Measurements from ENCODE around the gene IL1RAP.
"Not testable (repeated sequence)": the region's sequence is repeated elsewhere in the genome, so short reads cannot be mapped to it uniquely, and the experiment has no call there.

Gene IL1RAP

DNA sequence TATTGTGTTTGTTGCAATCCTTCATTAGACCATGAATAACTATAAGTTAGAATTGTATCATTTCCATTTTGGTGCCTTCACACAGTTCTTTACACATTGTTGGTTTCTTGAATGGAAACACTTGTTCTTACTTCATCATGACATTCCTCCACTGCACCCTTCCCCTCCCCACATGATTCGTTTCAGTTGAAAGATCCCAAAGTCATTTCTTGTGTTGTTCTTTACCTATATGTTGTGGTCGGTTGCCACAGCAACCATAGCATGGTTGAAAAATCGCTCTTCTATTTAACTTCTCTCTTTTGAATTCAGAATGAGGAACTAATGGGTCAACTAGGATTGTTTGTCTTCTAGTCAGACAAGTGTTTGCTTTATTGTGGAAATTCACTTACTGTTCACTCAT is 103.3 kb downstream of the IL1RAP start:
- no peak for FAIRE-seq

DNA sequence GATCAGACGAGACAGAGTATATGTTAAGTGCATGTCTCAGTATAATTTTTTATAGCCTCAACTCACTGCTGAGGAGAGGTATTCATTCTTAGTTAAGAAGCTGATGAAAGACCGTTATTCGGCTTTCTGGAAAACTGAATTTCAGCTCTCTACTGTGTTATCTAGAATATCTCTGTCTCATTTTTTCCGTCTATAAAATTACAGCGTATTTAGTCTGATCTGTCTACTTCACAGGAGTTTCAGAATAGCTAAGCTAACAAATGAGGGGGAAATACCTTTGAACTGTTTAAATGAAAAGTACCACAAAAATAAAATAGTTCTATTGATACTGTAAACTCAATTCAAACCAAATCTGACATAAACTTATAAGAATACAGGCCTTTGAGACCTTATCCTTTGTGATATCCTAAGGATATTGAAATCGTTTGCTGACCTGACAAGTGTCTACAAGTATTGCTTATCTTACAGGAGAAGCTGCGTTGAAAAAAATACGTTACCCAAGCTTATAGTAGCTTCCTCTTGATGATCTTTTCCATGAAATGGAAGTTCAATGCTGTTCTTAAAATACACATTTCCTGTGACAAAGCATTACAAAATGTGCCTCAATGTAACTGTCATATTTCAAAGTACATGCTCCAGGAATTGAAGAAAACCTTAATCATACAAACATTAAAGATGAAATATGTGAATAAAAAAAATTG is 104.6 kb downstream of the IL1RAP start:
- FAIRE-seq = no peak

DNA sequence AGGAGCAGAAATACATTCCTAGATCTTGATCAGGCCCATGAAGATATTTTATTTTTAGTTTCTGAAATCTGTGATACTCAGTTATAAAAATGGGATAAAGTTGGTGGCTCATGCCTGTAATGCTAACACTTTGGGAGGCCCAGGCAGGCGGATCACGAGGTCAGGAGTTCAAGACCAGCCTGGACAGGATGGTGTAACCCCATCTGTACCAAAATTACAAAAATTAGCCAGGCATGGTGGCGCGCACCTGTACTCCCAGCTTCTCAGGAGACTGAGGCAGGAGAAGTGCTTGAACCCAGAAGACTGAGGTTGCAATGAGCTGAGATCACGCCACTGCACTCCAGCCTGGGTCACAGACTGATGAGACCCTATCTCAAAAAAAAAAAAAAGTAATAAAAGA is 105.5 kb downstream of the IL1RAP start:
- no peak for FAIRE-seq

DNA sequence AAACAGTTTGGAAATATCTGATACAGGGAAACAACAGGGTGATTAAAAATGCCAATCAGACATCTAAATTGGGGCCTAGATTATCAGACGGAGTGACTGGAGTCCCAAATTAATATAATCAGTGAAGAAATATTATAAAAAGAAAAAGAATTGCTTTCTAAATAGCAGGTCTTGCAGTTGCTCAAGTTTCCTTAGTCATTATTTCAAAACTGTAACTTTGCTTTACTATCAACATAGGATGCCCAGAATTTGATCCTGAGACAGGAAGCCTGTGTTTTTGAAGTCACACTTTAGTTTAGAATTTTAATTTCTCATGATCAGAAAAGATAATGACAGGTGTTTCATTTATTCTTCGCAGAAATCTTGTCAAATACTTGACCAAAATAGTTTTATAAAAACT is 105.9 kb downstream of the IL1RAP start:
- no peak for FAIRE-seq

DNA sequence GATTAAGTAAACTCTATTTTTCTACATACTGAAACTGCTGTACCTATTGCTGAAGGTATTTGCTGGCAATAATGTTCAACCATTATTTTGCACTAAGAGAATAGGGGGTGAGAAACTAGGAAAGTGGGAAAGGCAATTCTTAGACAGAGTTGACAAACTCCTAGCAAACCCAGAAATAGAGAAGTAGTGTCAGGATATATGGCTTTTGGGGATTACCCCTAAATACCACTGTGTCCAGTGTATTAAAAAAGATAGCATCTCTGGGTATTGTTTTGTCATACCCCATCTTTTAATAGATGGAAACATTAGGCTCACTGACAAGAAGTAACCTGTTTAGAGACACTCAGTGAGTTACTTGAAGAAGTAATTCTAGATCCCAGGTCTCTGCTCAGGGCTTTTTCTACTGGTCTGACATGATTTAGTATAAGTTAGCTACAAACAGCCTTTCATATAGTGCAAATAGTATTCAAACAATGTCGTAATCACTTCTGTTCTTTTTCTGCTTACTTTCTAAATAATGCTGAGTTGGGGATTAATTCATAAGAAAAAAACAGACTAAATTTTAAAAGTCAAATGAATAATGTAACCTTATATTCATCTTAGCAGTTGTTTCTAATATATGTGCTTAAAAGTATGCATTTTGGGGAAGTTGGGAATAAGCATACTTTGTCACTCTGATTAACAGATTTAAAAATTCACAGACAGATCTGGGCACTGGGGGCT is 107.2 kb downstream of the IL1RAP start:
- no peak for FAIRE-seq

- no peak for FAIRE-seq
Measured at GRCh38 chr3:190621927-190622326, 108.0 kb downstream of the IL1RAP start.

DNA sequence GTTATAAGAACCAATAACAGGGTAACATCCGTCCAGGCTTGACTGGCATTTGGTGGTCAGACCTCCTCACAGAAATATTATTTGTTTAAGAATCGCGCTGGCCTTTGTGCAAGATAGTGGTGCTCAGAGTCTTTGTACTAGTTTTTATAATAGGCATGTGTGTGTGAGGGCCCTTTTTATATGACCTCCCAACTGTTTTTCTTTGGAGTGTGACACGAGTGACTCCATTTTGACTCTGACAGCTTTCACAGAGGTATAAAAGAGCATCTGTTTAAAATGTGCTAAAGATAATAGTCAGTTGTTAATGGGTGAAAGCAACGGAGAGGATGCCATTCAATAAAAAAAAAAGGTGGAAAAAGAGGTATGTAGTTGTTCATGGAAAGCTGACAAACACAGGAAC is 110.4 kb downstream of the IL1RAP start:
- no peak for FAIRE-seq

- FAIRE-seq = no peak
Measured at GRCh38 chr3:190626951-190627620, 113.2 kb downstream of the IL1RAP start.

- FAIRE-seq = no peak
Measured at GRCh38 chr3:190629088-190629487, 115.2 kb downstream of the IL1RAP start.

GRCh38 chr3:190631295-190631694 is 117.4 kb downstream of the IL1RAP start:
- no peak for FAIRE-seq

DNA sequence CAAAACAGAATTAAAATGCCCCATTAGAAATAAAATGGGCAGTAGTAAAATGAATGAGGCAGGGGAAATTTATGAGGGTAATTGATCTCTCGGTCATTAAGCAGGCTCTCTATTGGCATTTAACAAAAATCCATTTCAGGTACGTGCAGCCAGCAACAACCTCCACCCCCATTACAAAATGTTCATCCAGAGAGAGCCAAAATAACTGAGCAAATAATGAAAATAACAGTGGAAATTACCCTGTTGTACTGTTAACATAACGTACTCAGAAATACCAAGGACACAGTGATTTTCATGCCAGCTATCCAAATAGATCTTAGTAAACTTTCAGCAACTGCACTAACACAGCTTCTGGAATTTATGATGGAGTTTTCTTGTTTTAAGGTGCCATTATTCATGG is 127.7 kb downstream of the IL1RAP start:
- FAIRE-seq = no peak

DNA sequence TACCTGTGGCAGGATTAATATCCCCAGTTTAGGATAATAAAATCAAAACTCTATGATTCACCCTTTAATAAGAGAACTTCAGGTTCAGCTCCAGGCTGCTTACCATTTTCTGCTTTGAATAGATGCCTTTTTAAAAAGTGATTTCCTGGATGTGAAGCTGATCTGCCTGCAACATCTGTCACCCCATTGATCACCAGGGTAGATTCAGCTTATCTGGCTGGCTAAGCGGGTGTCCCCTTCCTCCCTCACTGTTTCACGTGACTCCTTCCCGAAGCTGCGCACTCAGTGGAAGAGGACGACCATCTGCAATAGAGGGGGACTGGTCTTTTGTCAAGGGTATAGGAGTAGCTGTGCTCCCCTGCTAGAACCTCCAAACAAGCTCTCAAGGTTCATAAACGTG is 128.1 kb downstream of the IL1RAP start:
- FAIRE-seq = no peak

DNA sequence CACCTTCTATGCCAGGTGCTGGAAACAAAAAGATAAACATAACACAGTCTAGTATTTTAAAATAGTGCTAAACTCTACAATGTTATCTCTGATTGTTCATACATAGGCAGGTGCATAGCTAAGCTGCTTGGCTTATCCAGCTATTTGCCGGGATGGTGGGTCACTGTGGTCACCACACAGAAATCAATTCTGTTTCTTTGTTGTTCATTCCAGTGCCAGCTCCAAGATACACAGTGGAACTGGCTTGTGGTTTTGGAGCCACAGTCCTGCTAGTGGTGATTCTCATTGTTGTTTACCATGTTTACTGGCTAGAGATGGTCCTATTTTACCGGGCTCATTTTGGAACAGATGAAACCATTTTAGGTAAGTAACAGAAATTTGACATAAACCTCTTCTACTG is 130.2 kb downstream of the IL1RAP start:
- FAIRE-seq = no peak

- FAIRE-seq = no peak
Measured at GRCh38 chr3:190644766-190645165, 130.9 kb downstream of the IL1RAP start.

- FAIRE-seq = no peak
Measured at GRCh38 chr3:190645932-190646460, 132.1 kb downstream of the IL1RAP start.

DNA sequence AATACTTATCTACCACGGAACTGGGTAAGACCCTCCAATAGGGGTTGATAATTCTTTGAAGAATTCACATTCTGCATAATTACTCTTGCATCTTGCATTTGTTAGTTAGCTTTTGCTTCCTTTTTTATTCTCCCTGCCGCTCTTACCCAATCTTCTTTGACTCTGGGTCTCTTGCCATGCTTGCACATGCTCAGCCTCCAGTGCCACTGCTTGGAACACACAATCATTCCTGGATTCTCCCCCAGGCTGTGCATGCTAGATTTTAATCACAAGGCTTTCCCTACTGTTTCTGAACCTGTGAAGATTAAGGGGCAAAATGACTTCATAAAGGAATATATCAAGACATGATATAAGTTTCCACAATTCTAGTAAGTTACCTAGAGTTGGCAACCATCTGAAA is 133.1 kb downstream of the IL1RAP start:
- FAIRE-seq = no peak

DNA sequence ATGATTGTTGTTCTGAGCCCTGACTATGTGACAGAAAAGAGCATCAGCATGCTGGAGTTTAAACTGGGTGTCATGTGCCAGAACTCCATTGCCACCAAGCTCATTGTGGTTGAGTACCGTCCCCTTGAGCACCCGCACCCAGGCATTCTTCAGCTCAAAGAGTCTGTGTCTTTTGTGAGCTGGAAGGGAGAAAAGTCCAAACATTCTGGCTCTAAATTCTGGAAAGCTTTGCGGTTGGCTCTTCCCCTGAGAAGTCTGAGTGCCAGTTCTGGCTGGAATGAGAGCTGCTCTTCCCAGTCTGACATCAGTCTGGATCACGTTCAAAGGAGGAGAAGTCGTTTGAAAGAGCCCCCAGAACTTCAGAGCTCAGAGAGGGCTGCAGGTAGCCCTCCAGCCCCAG is 142.0 kb downstream of the IL1RAP start:
- no peak for FAIRE-seq

GRCh38 chr3:190658106-190658505 is 144.2 kb downstream of the IL1RAP start:
- FAIRE-seq = no peak

DNA sequence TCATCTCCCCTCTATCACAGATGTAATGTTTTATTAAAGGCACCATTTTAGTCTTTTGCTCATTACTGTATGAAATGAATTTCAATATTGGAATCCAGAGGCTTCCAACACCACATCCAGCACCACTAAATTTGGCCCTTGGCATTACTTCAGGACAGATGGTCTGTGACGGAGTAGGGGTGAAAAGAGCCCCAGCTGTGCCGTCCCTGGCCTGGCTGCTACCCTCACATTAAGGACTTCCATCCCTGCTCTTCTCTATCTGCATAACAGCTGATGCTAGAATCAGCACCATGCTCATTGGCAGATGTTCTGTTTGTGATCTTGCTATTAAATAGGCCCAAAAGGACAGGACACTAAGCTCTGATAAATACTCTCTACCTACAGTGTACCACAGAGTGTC is 152.9 kb downstream of the IL1RAP start:
- no peak for FAIRE-seq

DNA sequence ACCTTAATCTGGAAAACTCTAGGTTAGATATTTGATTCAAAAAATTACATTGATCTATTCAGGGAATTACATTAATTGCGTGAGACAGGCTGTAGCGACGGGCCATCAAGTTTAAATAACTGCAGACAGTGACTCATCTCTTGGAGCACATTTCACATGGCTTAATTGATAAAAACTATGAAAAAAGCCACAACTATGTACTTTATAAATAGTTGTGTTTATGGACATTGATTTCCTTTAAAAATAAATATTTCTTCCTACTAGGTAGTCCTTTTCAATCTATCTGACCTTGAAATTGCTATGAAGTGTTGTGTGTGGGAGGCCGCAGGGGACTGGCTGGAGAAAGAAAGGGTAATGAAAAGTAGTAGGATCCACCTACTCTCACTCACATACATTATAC is 157.8 kb downstream of the IL1RAP start:
- FAIRE-seq = no peak

DNA sequence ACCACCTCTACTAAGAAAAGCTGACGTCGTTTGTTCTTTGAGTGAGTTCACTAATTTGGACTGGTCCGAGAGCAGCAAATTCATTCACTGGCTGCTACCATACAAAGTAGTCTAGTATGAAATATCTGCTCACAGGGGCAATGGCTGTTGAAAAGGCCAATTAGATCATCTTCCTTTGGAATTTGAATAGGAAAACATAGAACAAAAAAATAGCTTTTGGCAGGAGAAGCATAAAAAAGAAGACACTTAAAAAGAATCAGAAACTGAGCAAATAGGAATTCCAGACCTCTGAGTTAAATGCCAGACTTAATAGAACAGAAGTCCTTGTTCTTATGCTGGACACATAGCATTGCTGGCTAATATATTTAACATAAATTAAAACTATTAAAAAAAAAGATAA is 159.3 kb downstream of the IL1RAP start:
- no peak for FAIRE-seq

- no peak for FAIRE-seq
Measured at GRCh38 chr3:190676481-190676880, 162.6 kb downstream of the IL1RAP start.

- peak; percentile 3 for FAIRE-seq
Measured at GRCh38 chr3:190677001-190677400, 163.1 kb downstream of the IL1RAP start.

DNA sequence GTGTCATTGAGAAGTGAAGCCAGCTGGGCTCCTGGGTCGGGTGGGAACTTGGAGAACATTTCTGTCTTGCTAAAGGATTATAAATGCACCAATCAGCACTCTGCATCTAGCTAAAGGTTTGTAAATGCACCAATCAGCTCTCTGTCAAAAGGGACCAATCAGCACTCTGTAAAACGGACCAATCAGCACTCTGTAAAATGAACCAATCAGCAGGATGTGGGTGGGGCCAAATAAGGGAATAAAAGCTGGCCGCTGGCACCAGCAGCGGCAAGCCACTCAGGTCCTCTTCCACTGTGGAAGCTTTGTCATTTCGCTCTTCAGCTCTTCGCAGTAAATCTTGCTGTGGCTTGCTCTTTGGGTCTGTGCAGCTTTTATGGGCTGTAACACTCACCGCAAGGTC is 164.0 kb downstream of the IL1RAP start:
- FAIRE-seq = not testable (repeated sequence)
